Left hindlimb (tissue), 1 donor: ENCODE data around the gene SYTL2.

ENCODE experiments used
- DNase-seq: peaks from one replicate; pipeline ENCODE4 v3.0.0-alpha.2; 2018

The SYTL2 gene

GRCh38 chr11:85825616-85826015, 14.7 kb upstream of the SYTL2 start:
- no peak for DNase-seq

GRCh38 chr11:85823816-85824215, 12.9 kb upstream of the SYTL2 start:
- DNase-seq, result peak; percentile 53

- no peak for DNase-seq
Measured at GRCh38 chr11:85822814-85823213, 11.9 kb upstream of the SYTL2 start.

GRCh38 chr11:85821636-85822035, 10.7 kb upstream of the SYTL2 start:
- no peak for DNase-seq

- DNase-seq, result no peak
Measured at GRCh38 chr11:85819441-85819840, 8.5 kb upstream of the SYTL2 start.

- no peak for DNase-seq
Measured at GRCh38 chr11:85815186-85815931, 4.4 kb upstream of the SYTL2 start.

GRCh38 chr11:85813721-85814120, 2.8 kb upstream of the SYTL2 start:
- no peak for DNase-seq

- DNase-seq, result no peak
Measured at GRCh38 chr11:85811624-85812023, 683 bp upstream of the SYTL2 start.

- no peak for DNase-seq
Measured at GRCh38 chr11:85810521-85810870, 445 bp downstream of the SYTL2 start.

- peak; percentile 52 for DNase-seq
Measured at GRCh38 chr11:85809863-85810262, 1.1 kb downstream of the SYTL2 start.

- peak; percentile 49 for DNase-seq
Measured at GRCh38 chr11:85809191-85809590, 1.8 kb downstream of the SYTL2 start.

- DNase-seq, result no peak
Measured at GRCh38 chr11:85806876-85807275, 4.1 kb downstream of the SYTL2 start.

GRCh38 chr11:85806016-85806415, 4.9 kb downstream of the SYTL2 start:
- DNase-seq, result no peak

- no peak for DNase-seq
Measured at GRCh38 chr11:85805387-85805786, 5.6 kb downstream of the SYTL2 start.

- no peak for DNase-seq
Measured at GRCh38 chr11:85803920-85804319, 7.0 kb downstream of the SYTL2 start.

- no peak for DNase-seq
Measured at GRCh38 chr11:85803303-85803702, 7.6 kb downstream of the SYTL2 start.

GRCh38 chr11:85801527-85801926, 9.4 kb downstream of the SYTL2 start:
- DNase-seq, result no peak

GRCh38 chr11:85800595-85801342, 10.2 kb downstream of the SYTL2 start:
- no peak for DNase-seq

GRCh38 chr11:85799142-85799541, 11.8 kb downstream of the SYTL2 start:
- DNase-seq, result no peak

- DNase-seq, result no peak
Measured at GRCh38 chr11:85798361-85798760, 12.6 kb downstream of the SYTL2 start.

GRCh38 chr11:85795712-85796487, 15.0 kb downstream of the SYTL2 start:
- no peak for DNase-seq

GRCh38 chr11:85791409-85791990, 19.4 kb downstream of the SYTL2 start:
- no peak for DNase-seq
